GM23248 (cell line): ENCODE measurements around the gene NLGN4X.

Experiments used
- EZH2 ChIP-seq: fragments of 200-600 bp; sonication (generic); IDR thresholded peaks from 2 replicates; pipeline ENCODE4 v1.6.1; 2018; ENCODE audit warnings: antibody characterized with exemption, mild to moderate bottlenecking; ENCODE audit not compliant: insufficient read depth, poor library complexity, severe bottlenecking
- EZH2phosphoT487 ChIP-seq: fragments of 200-600 bp; sonication (generic); IDR thresholded peaks from 2 replicates; pipeline ENCODE4 v1.6.1; 2018; ENCODE audit warnings: antibody characterized with exemption, moderate library complexity, mild to moderate bottlenecking, low read depth; ENCODE audit not compliant: insufficient read depth

GRCh38 chrX:6029014-6029413 is 199.7 kb downstream of the NLGN4X start:
- TF ChIP-seq EZH2 (no peak), EZH2phosphoT487 (no peak)
